ENCODE results near the gene PPM1M.

DNA sequence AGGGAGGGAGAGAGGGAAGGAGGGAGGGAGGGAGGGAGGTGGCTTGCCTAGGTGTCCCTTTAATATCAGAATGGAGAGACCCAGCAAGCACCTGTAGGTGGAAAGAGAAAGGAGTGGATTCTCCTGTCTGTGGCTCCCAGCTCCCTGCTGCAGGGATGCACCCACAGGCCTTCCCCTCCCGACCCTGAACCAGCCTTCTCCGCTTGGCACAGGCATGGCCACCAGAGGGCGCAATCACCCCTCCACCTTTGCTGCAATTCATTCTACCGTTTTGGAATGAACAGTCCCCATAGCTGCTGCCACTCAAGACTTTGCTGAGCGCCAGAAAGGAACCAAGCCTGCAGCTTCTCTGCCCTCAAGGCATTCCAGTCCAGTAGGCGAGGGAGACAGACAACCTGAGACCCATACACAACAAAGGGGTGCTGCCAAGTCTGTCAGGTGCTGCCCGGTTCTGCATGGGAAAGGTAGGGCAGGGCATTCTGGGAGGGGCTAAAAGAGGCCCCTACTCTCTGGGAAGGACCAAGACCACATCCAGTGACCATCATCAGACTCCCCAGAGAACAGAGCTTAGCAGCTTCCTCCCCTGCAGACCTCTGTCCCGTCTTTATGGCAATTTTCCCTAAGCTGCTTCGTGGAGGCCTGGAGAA, 25.1 kb upstream of the PPM1M start:
- TF ChIP-seq, protein P1, sequence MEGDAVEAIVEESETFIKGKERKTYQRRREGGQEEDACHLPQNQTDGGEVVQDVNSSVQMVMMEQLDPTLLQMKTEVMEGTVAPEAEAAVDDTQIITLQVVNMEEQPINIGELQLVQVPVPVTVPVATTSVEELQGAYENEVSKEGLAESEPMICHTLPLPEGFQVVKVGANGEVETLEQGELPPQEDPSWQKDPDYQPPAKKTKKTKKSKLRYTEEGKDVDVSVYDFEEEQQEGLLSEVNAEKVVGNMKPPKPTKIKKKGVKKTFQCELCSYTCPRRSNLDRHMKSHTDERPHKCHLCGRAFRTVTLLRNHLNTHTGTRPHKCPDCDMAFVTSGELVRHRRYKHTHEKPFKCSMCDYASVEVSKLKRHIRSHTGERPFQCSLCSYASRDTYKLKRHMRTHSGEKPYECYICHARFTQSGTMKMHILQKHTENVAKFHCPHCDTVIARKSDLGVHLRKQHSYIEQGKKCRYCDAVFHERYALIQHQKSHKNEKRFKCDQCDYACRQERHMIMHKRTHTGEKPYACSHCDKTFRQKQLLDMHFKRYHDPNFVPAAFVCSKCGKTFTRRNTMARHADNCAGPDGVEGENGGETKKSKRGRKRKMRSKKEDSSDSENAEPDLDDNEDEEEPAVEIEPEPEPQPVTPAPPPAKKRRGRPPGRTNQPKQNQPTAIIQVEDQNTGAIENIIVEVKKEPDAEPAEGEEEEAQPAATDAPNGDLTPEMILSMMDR (IDR thresholded peaks at IDR 0.05): peak; percentile 83 to 97 (median 94)
- TF ChIP-seq POLR2A (IDR thresholded peaks at IDR 0.05): no peak
- peak in 1 of 3 donors; percentile 34 for TF ChIP-seq POLR2AphosphoS5 (IDR thresholded peaks at IDR 0.05)

All from transverse colon (tissue), 4 donors.